Epidermal melanocyte (primary cell): Measurements from ENCODE around the gene TRIM67.
"Not testable (repeated sequence)": the region's sequence is repeated elsewhere in the genome, so short reads cannot be mapped to it uniquely, and the experiment has no call there.

Source experiments
- DNase-seq: peaks from one replicate; pipeline ENCODE4 v3.0.0; 2011; ENCODE audit warnings: low spot score; ENCODE audit not compliant: insufficient read length

The TRIM67 gene

GRCh38 chr1:231161667-231162296 is at the start of gene TRIM67:
TSS of gene TRIM67 (plus strand) at chr1:231162058. CDS start at chr1:231162970, 912 bp downstream.
- no peak for DNase-seq

- DNase-seq, result no peak
These were observed 45.1 kb upstream of the TRIM67 start for GRCh38 chr1:231116738-231117137.

- DNase-seq, result no peak
These were observed 43.0 kb upstream of the TRIM67 start for GRCh38 chr1:231118704-231119453.

GRCh38 chr1:231121533-231121932 is 40.3 kb upstream of the TRIM67 start:
- DNase-seq, result no peak

GRCh38 chr1:231122143-231122542 is 39.7 kb upstream of the TRIM67 start:
- DNase-seq, result no peak

GRCh38 chr1:231124746-231125145 is 37.1 kb upstream of the TRIM67 start:
- DNase-seq, result no peak

GRCh38 chr1:231125972-231126580 is 35.8 kb upstream of the TRIM67 start:
- DNase-seq, result no peak

- DNase-seq, result not testable (repeated sequence)
These were observed 34.8 kb upstream of the TRIM67 start for GRCh38 chr1:231127106-231127505.

- not testable (repeated sequence) for DNase-seq
These were observed 33.4 kb upstream of the TRIM67 start for GRCh38 chr1:231128471-231128870.

- no peak for DNase-seq
These were observed 31.3 kb upstream of the TRIM67 start for GRCh38 chr1:231130544-231130943.

GRCh38 chr1:231132591-231132990 is 29.3 kb upstream of the TRIM67 start:
- DNase-seq, result not testable (repeated sequence)

- no peak for DNase-seq
These were observed 27.2 kb upstream of the TRIM67 start for GRCh38 chr1:231134624-231135023.

GRCh38 chr1:231138236-231138635 is 23.6 kb upstream of the TRIM67 start:
- no peak for DNase-seq

- no peak for DNase-seq
These were observed 22.7 kb upstream of the TRIM67 start for GRCh38 chr1:231139125-231139649.

GRCh38 chr1:231139659-231140654 is 21.9 kb upstream of the TRIM67 start:
- peak; percentile 79 for DNase-seq

- DNase-seq, result no peak
These were observed 17.3 kb upstream of the TRIM67 start for GRCh38 chr1:231144416-231145193.

GRCh38 chr1:231147896-231148295 is 14.0 kb upstream of the TRIM67 start:
- no peak for DNase-seq

GRCh38 chr1:231151811-231152210 is 10.0 kb upstream of the TRIM67 start:
- no peak for DNase-seq

GRCh38 chr1:231153726-231154125 is 8.1 kb upstream of the TRIM67 start:
- no peak for DNase-seq

- no peak for DNase-seq
These were observed 6.0 kb upstream of the TRIM67 start for GRCh38 chr1:231155808-231156207.
